HK-2 (cell line): ENCODE data around the gene ARRDC4.
A peak's percentile ranks its signal among the peaks of the same experiment; 100 is the strongest.

ENCODE experiments used
- DNase-seq: peaks from one replicate; pipeline ENCODE4 v3.0.0-alpha.2; 2018; ENCODE audit not compliant: unreplicated experiment

Gene ARRDC4

GRCh38 chr15:97998307-97999071 is 38.0 kb downstream of the ARRDC4 start:
- DNase-seq = no peak

DNA sequence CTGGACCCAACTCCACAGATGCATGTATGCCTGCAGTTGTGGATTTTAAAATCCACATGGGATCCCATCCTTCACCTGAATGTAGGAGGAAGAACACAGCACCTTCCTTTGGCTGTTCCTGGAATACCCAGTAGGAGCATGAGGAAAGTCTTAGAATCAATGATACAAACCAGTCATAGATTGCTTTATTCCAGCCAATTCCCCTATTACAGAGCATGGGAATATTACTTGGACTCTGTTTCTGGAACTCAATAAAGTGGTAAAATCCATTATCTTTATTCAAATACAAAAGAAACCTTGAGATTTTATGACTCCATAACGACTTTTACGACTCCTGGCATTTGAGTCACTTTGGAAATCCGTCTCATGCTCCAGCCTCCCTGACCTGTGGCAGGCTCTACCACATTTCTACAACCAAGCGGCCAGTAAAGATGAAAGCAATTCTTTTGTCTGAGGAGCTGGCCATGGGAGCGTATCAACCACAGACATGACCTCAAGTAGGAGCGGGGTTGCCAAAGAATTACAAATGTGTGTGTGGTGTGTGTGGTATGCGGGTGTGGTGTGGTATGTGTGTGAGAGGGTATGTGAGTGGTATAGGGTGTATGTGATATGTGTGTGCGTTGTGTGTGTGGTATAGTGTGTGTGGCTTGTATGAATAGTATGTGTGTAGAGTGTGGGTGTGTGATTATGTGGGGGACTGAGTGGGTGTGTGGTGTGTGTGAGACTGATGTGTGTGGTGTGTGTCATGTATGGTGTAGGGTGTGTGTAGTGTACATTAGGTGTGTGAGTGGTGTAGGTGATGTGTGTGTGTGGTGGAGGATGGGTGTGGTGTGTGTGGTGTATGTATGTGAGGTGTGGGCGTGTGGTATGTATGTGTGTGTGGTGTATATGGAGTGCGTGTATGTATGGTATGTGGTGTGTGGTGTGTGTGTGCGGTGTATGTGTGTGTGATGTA is 40.0 kb downstream of the ARRDC4 start:
- peak; percentile 59 for DNase-seq

DNA sequence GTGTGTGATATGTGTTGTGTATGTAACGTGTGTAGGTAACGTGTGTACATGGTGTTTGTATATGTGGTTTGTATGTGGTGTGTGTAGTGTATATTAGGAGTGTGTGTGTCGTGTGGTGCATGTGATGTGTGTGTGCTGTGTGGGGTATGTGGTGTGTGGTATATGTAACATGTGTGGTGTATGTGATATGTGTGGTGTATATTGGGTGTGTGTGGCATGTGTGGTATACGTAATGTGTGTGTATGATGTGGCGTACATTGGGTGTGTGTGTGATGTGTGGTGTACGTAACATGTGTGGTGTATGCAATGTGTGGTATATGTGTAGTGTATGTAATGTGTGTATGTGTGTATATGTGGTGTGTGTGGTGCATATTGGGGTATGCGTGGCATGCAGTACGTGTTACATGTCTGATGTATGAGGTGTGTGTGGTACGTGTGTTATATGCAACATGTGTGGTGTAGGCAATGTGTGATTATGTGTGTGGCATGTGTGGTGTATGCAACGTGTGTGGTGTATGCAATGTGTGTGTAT is 41.2 kb downstream of the ARRDC4 start:
- DNase-seq = no peak

- DNase-seq = no peak
These were observed 41.9 kb downstream of the ARRDC4 start for GRCh38 chr15:98002419-98002818.

GRCh38 chr15:98002866-98003265 is 42.4 kb downstream of the ARRDC4 start:
- no peak for DNase-seq

DNA sequence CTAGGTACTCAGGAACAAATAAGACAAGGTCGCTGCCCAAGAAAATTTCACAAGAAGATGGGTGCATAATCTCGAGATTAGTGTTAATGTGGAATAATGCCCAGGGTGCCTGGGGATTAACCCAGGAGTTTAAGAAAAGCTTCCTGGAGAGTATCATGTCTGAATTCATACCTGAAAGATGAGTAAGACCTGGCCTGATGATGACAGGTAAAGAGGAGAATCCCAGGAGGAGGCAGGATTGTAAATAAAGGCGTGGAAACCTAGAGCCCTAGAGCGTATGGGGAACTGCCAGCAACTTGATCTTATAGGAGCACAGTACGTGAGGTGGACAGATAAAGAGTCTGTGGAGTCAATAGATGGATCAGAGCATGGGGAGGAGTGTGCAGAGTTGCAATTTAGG is 43.0 kb downstream of the ARRDC4 start:
- DNase-seq = no peak

- DNase-seq = no peak
These were observed 43.5 kb downstream of the ARRDC4 start for GRCh38 chr15:98003996-98004395.

DNA sequence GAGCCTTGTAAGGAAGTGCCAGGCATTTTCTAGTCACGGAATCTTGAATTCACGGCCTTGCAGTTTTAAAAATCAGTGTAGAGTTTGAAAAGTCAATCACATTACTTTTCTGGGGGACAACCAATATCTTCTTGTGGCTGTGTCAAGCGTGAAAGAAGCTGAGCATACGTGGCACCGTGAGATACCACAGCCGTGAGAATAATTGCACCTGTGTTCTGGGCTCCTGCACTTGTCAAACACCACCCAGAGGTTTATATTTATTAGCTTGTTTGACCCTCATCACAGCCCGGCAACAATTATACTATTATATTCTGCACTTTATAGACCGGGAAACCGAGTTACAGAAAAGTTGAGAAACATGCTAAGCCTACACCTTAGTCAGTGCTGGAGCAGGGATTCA is 45.2 kb downstream of the ARRDC4 start:
- no peak for DNase-seq

GRCh38 chr15:98009169-98009568 is 48.7 kb downstream of the ARRDC4 start:
- DNase-seq = no peak

DNA sequence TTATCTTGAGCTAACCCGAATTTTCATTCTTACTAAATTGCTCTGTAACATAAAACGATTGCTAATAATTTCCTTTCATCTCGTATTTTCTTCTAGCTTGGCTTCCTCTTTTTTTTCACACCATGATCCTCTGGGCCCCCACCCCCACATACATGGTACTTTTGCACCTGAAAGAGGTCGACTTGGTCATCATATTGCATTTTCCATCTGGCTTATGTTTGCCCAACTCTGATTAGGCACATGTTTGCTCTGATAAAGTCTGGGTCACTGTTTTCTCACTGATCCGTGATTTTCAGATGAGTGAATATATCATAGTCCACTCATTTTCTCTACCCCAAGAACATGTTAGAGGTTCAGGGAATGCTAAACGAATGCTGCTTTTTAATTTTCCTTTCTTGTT is 49.5 kb downstream of the ARRDC4 start:
- DNase-seq = no peak

DNA sequence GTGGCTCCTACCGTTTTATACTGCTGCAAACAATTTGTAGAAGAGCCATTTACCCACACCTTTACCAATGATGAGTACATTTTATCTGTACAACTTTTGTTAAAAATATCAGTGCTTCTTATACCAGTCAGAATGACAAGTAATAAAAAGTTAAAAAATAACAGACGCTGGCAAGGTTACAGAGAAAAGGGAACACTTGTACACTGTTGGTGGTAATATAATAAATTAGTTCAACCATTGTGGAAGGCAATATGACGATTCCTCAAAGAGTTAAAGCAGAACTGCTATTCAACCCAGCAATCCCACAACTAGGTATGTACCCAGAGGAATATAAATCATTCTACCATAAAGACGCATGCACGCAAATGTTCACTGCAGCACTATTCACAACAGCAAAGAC is 51.9 kb downstream of the ARRDC4 start:
- no peak for DNase-seq

- DNase-seq = no peak
These were observed 53.1 kb downstream of the ARRDC4 start for GRCh38 chr15:98013631-98014030.

GRCh38 chr15:98017150-98017964 is 56.9 kb downstream of the ARRDC4 start:
- DNase-seq = no peak

GRCh38 chr15:98018761-98019351 is 58.4 kb downstream of the ARRDC4 start:
- DNase-seq = no peak
